GM23248 (cell line): Measurements from ENCODE around the gene ADCY5.

ENCODE experiments used
- EZH2 ChIP-seq: fragments of 200-600 bp; sonication (generic); IDR thresholded peaks from 2 replicates; pipeline ENCODE4 v1.6.1; 2018; ENCODE audit warnings: antibody characterized with exemption, mild to moderate bottlenecking; ENCODE audit not compliant: insufficient read depth, poor library complexity, severe bottlenecking
- EZH2phosphoT487 ChIP-seq: fragments of 200-600 bp; sonication (generic); IDR thresholded peaks from 2 replicates; pipeline ENCODE4 v1.6.1; 2018; ENCODE audit warnings: antibody characterized with exemption, moderate library complexity, mild to moderate bottlenecking, low read depth; ENCODE audit not compliant: insufficient read depth

DNA sequence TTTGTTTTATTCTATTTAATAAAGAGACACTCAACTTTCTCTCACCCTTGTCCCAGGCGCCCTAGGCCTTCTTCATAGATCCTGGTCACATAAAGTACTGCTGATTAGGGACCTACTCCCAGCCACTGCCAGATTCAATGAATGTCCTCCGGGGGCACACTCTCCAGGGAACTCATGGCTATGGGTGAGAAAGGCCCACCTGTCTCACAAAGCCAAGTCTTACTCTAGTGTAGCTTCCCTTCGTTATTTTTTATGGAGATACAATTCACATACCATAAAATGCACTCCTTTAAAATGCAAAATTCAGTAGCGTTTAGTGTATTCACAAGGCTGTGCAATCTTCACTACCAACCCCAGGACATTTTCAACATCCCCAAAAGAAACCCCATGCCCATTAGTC is 87.8 kb downstream of the ADCY5 start:
- TF ChIP-seq EZH2 (no peak), EZH2phosphoT487 (no peak)
